Upper lobe of right lung (tissue), 1 donor: ENCODE results near the gene ZNF180. TPM values are rescaled to one million over a fixed set of nuclear protein-coding genes. Genes with fewer than 3 reads are reported as not detected.
"Not testable (repeated sequence)": the region's sequence is repeated elsewhere in the genome, so short reads cannot be mapped to it uniquely, and the experiment has no call there.

Source experiments
- ATAC-seq: fragments of 200-7000 bp; cut with Tn5 transposase; one replicate; pipeline ENCODE4 v1.9.1; 2020; ENCODE audit warnings: mild to moderate bottlenecking, moderate library complexity
- DNase-seq: peaks from one replicate; pipeline ENCODE4 v3.0.0-alpha.2; 2020
- H3K27ac ChIP-seq: fragments of 200-600 bp; one replicate; pipeline ENCODE4 v1.8.0; 2022
- H3K27me3 ChIP-seq: fragments of 200-600 bp; one replicate; pipeline ENCODE4 v1.8.0; 2022; ENCODE audit warnings: mild to moderate bottlenecking
- H3K36me3 ChIP-seq: fragments of 200-600 bp; one replicate; pipeline ENCODE4 v1.8.0; 2022
- H3K4me1 ChIP-seq: fragments of 200-600 bp; one replicate; pipeline ENCODE4 v1.8.0; 2022
- H3K4me3 ChIP-seq: fragments of 200-600 bp; one replicate; pipeline ENCODE4 v1.8.0; 2022; ENCODE audit warnings: mild to moderate bottlenecking
- H3K9me3 ChIP-seq: fragments of 200-600 bp; one replicate; pipeline ENCODE4 v1.8.0; 2022
- CTCF ChIP-seq: fragments of 200-600 bp; IDR thresholded peaks from one replicate; pipeline ENCODE4 v1.8.0; 2022; ENCODE audit warnings: antibody characterized with exemption
- intact Hi-C: fragments of 100-400 bp; cut with DNase I; formaldehyde crosslinking; loops from one replicate; pipeline ENCODE4 v1.11.0; 2022
- total RNA-seq: library from RNA; stranded (reverse); fragmentation: NEBNext Ultra II Directional; extraction: Animal tissue kit (Norgen Biotek cat#: 25700); gene quantifications from one replicate; pipeline ENCODE4 v1.2.1, GENCODE V29; 2021
- donor health status: DM: no; HTN: yes; CAD: no; lungs with severe emphysema.

The ZNF180 gene
- total RNA-seq, 1 donor from 2014 or later = 9.6 TPM

GRCh38 chr19:44498988-44499387, 1.3 kb downstream of the ZNF180 start:
- intact Hi-C loops = no loop called here
- DNase-seq (no peak), ATAC-seq (no peak)
- peaks cover 12% of the 10 kb centered on the region for H3K4me1 ChIP-seq
- no peak overlapping the region for H3K4me3 ChIP-seq
- H3K27ac ChIP-seq = no peak overlapping the region
- TF ChIP-seq CTCF = no peak
- peaks cover 27% of the 10 kb centered on the region for H3K9me3 ChIP-seq
- no peaks in the 10 kb centered on the region for H3K27me3 ChIP-seq
- peaks cover 30% of the 10 kb centered on the region for H3K36me3 ChIP-seq

DNA sequence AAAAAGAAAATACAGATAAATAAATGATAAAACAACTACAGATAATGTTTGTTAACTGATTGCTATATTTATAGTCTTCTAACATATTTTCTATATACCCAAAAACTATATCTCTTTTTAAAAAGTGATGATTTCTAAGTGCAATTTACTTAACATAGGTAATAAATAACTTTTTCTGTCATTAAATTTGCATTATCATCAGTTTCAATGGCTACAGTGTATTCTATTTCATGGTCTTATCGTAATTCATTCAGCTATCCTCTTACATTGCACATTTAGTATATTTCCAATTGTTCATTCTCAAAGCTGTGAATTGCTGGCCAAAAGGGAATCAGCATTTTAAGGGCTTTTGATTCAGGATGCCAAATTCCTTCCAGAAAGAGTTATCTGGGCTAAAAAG, 3.6 kb downstream of the ZNF180 start:
- peaks cover 50% of the 10 kb centered on the region for H3K9me3 ChIP-seq
- intact Hi-C loops = no loop called here
- no peaks in the 10 kb centered on the region for H3K27me3 ChIP-seq
- H3K4me3 ChIP-seq = no peak overlapping the region
- H3K27ac ChIP-seq = no peak overlapping the region
- DNase-seq (no peak), ATAC-seq (no peak)
- H3K4me1 ChIP-seq = peaks cover 12% of the 10 kb centered on the region
- H3K36me3 ChIP-seq = peaks cover 49% of the 10 kb centered on the region
- no peak for TF ChIP-seq CTCF

- intact Hi-C loops = no loop called here
- no peak for TF ChIP-seq CTCF
- no peak for DNase-seq
- Histone ChIP-seq H3K27me3 (no peaks in the 10 kb centered on the region), H3K4me3 (no peak overlapping the region), H3K9me3 (peaks cover 95% of the 10 kb centered on the region), H3K27ac (no peak overlapping the region), H3K36me3 (peaks cover 42% of the 10 kb centered on the region), H3K4me1 (no peaks in the 10 kb centered on the region)
- ATAC-seq = no peak
Measured at GRCh38 chr19:44476559-44477408, 23.5 kb downstream of the ZNF180 start.

DNA sequence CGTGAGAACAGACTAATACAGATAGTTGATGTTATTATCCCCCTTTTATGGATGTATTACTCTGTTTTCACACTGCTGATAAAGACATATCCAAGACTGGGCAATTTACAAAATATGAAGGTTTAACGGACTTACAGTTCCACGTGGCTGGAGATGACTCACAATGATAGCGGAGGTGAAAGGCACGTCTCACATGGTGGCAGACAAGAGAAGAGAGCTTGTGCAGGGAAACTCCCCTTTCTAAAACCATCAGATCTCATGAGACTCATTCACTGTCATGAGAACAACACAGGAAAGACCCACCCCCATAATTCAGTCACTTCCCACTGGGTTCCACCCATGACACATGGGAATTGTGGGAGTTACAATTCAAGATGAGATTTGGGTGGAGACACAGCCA, 31.6 kb downstream of the ZNF180 start:
- H3K36me3 ChIP-seq, DNase-seq, H3K27me3 ChIP-seq, H3K27ac ChIP-seq, H3K4me3 ChIP-seq, intact Hi-C loops, ATAC-seq, H3K4me1 ChIP-seq: not testable (repeated sequence)
- H3K9me3 ChIP-seq = peaks cover 73% of the 10 kb centered on the region

DNA sequence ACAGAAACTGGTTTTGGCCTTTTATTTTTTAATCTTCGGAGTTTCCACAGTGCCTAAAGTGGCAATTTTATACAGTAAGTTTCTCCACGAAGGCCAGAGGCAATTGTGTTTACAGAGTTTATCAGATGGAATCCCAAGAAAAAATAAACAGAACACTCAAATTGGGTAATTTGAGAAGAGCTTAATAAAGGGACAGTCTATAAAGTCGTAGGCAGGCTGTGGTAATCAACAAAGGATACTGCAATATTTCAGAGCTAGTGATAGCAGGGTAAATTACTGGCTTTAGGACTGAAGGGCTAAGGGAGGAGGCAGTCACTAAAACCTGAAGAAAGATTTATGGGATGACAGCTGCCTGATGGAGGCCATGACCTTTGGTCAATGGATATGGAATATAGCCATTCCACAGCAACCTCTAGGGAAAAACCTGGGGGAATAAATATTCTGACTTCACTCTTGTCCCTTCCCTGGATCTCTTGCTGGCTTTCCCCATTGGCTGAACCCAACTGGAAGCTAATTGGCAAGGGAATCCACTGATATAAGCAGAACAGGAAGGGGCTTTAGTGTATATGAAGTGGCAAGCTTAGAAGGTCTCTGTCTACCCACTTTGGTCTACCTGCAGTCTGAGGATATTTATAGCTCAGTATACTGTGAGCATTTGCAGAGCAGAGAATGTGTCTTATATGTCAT, 37.6 kb downstream of the ZNF180 start:
- intact Hi-C loops, ATAC-seq, H3K4me3 ChIP-seq, H3K27me3 ChIP-seq, DNase-seq, H3K4me1 ChIP-seq, H3K36me3 ChIP-seq, H3K27ac ChIP-seq: not testable (repeated sequence)
- H3K9me3 ChIP-seq = peaks cover 38% of the 10 kb centered on the region

GRCh38 chr19:44456016-44456415, 44.3 kb downstream of the ZNF180 start:
- ATAC-seq, H3K27ac ChIP-seq, intact Hi-C loops, H3K27me3 ChIP-seq, DNase-seq, H3K4me1 ChIP-seq, H3K4me3 ChIP-seq, H3K9me3 ChIP-seq, H3K36me3 ChIP-seq: not testable (repeated sequence)

DNA sequence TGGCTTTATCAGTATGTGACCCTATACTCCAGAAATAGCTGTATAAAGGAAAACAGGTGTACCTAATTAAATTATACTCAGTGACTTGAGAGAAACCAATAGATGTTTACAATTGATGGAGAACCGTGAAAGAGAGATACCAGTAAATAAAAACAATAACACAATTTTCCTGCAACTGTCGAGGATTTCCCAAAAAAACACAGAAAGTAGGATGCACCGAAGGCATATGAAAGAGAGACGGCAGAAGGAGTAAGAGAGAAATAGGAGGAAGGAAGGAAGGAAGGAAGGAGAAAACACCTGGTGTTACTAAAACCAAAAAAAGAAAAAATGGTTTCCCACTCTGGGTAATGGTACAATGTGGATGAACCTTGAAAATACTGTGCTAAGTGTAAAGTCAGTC, 45.2 kb downstream of the ZNF180 start:
- intact Hi-C loops = no loop called here
- no peak for TF ChIP-seq CTCF
- DNase-seq (no peak), ATAC-seq (no peak)
- Histone ChIP-seq H3K36me3 (no peaks in the 10 kb centered on the region), H3K27me3 (no peaks in the 10 kb centered on the region), H3K9me3 (peaks cover 9% of the 10 kb centered on the region), H3K27ac (no peak overlapping the region), H3K4me1 (no peaks in the 10 kb centered on the region), H3K4me3 (no peak overlapping the region)
